ENCODE results near the gene BANF1. TPM values are rescaled to one million over a fixed set of nuclear protein-coding genes. Genes with fewer than 3 reads are reported as not detected.

The BANF1 gene
- total and polyA plus RNA-seq, 2 of the 13 experiments (the other 11 are each of a cell fraction or from before 2014, with no cell fraction given), result 40.5 to 86.5 TPM

GRCh38 chr11:65961267-65962140, 40.8 kb upstream of the BANF1 start, which contains the start of gene SART1 (continued):
- TF ChIP-seq GMEB2 (CRISPR knock-in tag; IDR thresholded peaks at IDR 0.05; ENCODE audit: low read depth), result peak; percentile 57; the same call in 1 of the 2 replicates
- 0 out of 2 replicates have a peak, but pooled peaks have one; percentile 17 for TF ChIP-seq HNRNPL (IDR thresholded peaks at IDR 0.05; ENCODE audit: low read depth, low read length)
- peak; percentile 54 for TF ChIP-seq ZNF441 (CRISPR knock-in tag; IDR thresholded peaks at IDR 0.05; ENCODE audit: borderline replicate concordance)
- TF ChIP-seq CCAR2 (optimal IDR thresholded peaks at IDR 0.05; ENCODE audit: low read depth, low read length), result no peak
- TF ChIP-seq ZSCAN25 (CRISPR knock-in tag; IDR thresholded peaks at IDR 0.05), result 0 out of 2 replicates have a peak, but pooled peaks have one; percentile 66
- no peak for TF ChIP-seq SMC3 (IDR thresholded peaks at IDR 0.05; ENCODE audit: low read length)
- TF ChIP-seq ZNF329 (CRISPR knock-in tag; IDR thresholded peaks at IDR 0.05; ENCODE audit: low read depth), result no peak
- peak; percentile 85 for TF ChIP-seq ZNF776 (CRISPR knock-in tag; IDR thresholded peaks at IDR 0.05)
- TF ChIP-seq HMG20A (CRISPR knock-in tag; IDR thresholded peaks at IDR 0.05; ENCODE audit: borderline replicate concordance), result no peak
- peak; percentile 83; the same call in 1 of the 2 replicates for TF ChIP-seq MIER3 (CRISPR knock-in tag; IDR thresholded peaks at IDR 0.05; ENCODE audit: borderline replicate concordance)
- peak; percentile 78; the same call in 1 of the 2 replicates for TF ChIP-seq ZNF589 (CRISPR knock-in tag; conservative IDR thresholded peaks at IDR 0.05)
- no peak for TF ChIP-seq ZNF562 (CRISPR knock-in tag; IDR thresholded peaks at IDR 0.05; ENCODE audit: borderline replicate concordance)
- no peak for TF ChIP-seq ZNF629 (CRISPR knock-in tag; conservative IDR thresholded peaks at IDR 0.05)
- no peak for TF ChIP-seq TIGD3 (CRISPR knock-in tag; IDR thresholded peaks at IDR 0.05; ENCODE audit: borderline replicate concordance)
- no peak for TF ChIP-seq MAZ (IDR thresholded peaks at IDR 0.05; ENCODE audit: borderline replicate concordance, low read depth, low read length)
- peak; percentile 82 for TF ChIP-seq MAZ (CRISPR knock-in tag; IDR thresholded peaks at IDR 0.05; ENCODE audit: low read depth)
- TF ChIP-seq ZNF44 (CRISPR knock-in tag; IDR thresholded peaks at IDR 0.05), result peak; percentile 93
- TF ChIP-seq ZNF652 (CRISPR knock-in tag; IDR thresholded peaks at IDR 0.05; ENCODE audit: borderline replicate concordance, low read depth), result peak; percentile 59; the same call in 1 of the 2 replicates
- no peak for TF ChIP-seq ZNF280B (CRISPR knock-in tag; IDR thresholded peaks at IDR 0.05; ENCODE audit: borderline replicate concordance)
- no peak for TF ChIP-seq ZBTB46 (CRISPR knock-in tag; IDR thresholded peaks at IDR 0.05; ENCODE audit: borderline replicate concordance)
- TF ChIP-seq ATF1 (CRISPR knock-in tag; IDR thresholded peaks at IDR 0.05), result peak; percentile 44; the same call in 1 of the 2 replicates
- TF ChIP-seq IRF9 (CRISPR knock-in tag; IDR thresholded peaks at IDR 0.05; ENCODE audit: borderline replicate concordance), result 0 out of 2 replicates have a peak, but pooled peaks have one; percentile 57

Data from HepG2 (cell line).